Keratinocyte (primary cell): Measurements from ENCODE around the gene PAX8. TPM values are rescaled to one million over a fixed set of nuclear protein-coding genes. Genes with fewer than 3 reads are reported as not detected.

Source experiments
- DNase-seq: peaks from one replicate; pipeline ENCODE4 v3.0.0-alpha.2; 2011; ENCODE audit warnings: low read depth, missing footprints, low spot score
- FAIRE-seq: peaks from 2 replicates; lab custom pipeline; 2011; peaks lifted over from hg19 to GRCh38; lab: Jason Lieb, UNC
- H2AFZ ChIP-seq: 2 replicates; pipeline ENCODE4 v1.6.0; 2012; ENCODE audit warnings: low read length, control low read depth, inconsistent platforms; ENCODE audit not compliant: control insufficient read depth
- H3K27ac ChIP-seq: 2 replicates; pipeline ENCODE4 v1.5.1; 2011; ENCODE audit warnings: low read length; ENCODE audit not compliant: control insufficient read depth, insufficient read depth
- H3K27me3 ChIP-seq: 3 replicates; pipeline ENCODE4 v1.6.0; 2011; ENCODE audit warnings: low read length; ENCODE audit not compliant: control insufficient read depth, insufficient read depth; ENCODE audit errors: extremely low read depth
- H3K36me3 ChIP-seq, 2 experiments: 2 replicates in 1 of 2; 3 replicates in 1 of 2; pipeline ENCODE4 v1.5.1; 2011; ENCODE audit warnings: low read length in 2 of 2, mild to moderate bottlenecking in 1 of 2; ENCODE audit not compliant: control insufficient read depth in 2 of 2, insufficient read depth in 2 of 2; ENCODE audit errors: extremely low read depth in 1 of 2
- H3K4me1 ChIP-seq: 3 replicates; pipeline ENCODE4 v1.5.1; 2011; ENCODE audit warnings: low read length; ENCODE audit not compliant: control insufficient read depth, insufficient read depth; ENCODE audit errors: extremely low read depth
- H3K4me2 ChIP-seq: 3 replicates; pipeline ENCODE4 v1.6.0; 2011; ENCODE audit warnings: low read depth, low read length; ENCODE audit not compliant: control insufficient read depth, insufficient read depth; ENCODE audit errors: extremely low read depth
- H3K4me3 ChIP-seq, 3 experiments: fragments of 200-600 bp in 1 of 3; sonication (generic) in 1 of 3; 2 replicates in 2 of 3; 3 replicates in 1 of 3; pipeline ENCODE4 v1.5.1; 2011 to 2016; ENCODE audit warnings: low read length in 3 of 3, mild to moderate bottlenecking in 3 of 3, control low read depth in 2 of 3, inconsistent platforms in 1 of 3, low read depth in 1 of 3, mixed read lengths in 1 of 3, mixed run types in 1 of 3, moderate library complexity in 1 of 3; ENCODE audit not compliant: control insufficient read depth in 2 of 3, insufficient read depth in 2 of 3; ENCODE audit errors: extremely low read depth in 1 of 3
- H3K79me2 ChIP-seq: 2 replicates; pipeline ENCODE4 v1.6.0; 2012; ENCODE audit warnings: low read length; ENCODE audit not compliant: control insufficient read depth, insufficient read depth
- H3K9ac ChIP-seq: 3 replicates; pipeline ENCODE4 v1.6.0; 2011; ENCODE audit warnings: low read length; ENCODE audit not compliant: control insufficient read depth, insufficient read depth; ENCODE audit errors: extremely low read depth
- H3K9me1 ChIP-seq: 3 replicates; pipeline ENCODE4 v1.6.0; 2011; ENCODE audit warnings: low read length; ENCODE audit not compliant: control insufficient read depth, insufficient read depth; ENCODE audit errors: extremely low read depth
- H3K9me3 ChIP-seq: 2 replicates; pipeline ENCODE4 v1.5.1; 2012; ENCODE audit warnings: low read depth, low read length; ENCODE audit not compliant: control insufficient read depth
- H4K20me1 ChIP-seq: 3 replicates; pipeline ENCODE4 v1.6.0; 2011; ENCODE audit warnings: low read length; ENCODE audit not compliant: control insufficient read depth, insufficient read depth; ENCODE audit errors: extremely low read depth
- CTCF ChIP-seq, 3 experiments: IDR thresholded peaks in 1 of 3; conservative IDR thresholded peaks in 1 of 3; optimal IDR thresholded peaks in 1 of 3; 2 replicates in 2 of 3; 3 replicates in 1 of 3; pipeline versions ENCODE3 to v1.5.1; 2011; ENCODE audit warnings: low read length in 3 of 3, mild to moderate bottlenecking in 3 of 3, moderate library complexity in 2 of 3, control low read depth in 1 of 3, inconsistent platforms in 1 of 3; ENCODE audit not compliant: insufficient read depth in 2 of 3; ENCODE audit errors: extremely low read depth in 1 of 3
- EZH2 ChIP-seq: IDR thresholded peaks from one replicate; pipeline ENCODE4 v1.6.1; 2012; ENCODE audit warnings: inconsistent platforms, mild to moderate bottlenecking, low read length, moderate library complexity
- dilution Hi-C: fragments of 300-500 bp; cut with MboI; formaldehyde crosslinking; loops from one replicate; pipeline ENCODE4 v1.7.0; 2020; ENCODE audit warnings: low sequenced_read_pairs; ENCODE audit not compliant: extremely low pct_ligation_motif_present
- polyA plus RNA-seq, 5 experiments: library from polyadenylated mRNA; depleted of rRNA in 3 of 5; stranded (reverse) in 3 of 5; stranded (forward) in 1 of 5; unstranded in 1 of 5; fragments of >200 nt; gene quantifications; 1 replicate in 1 of 5; 2 replicates in 3 of 5; 3 replicates in 1 of 5; pipeline versions ENCODE4 v1.2.1 to v1.2.3, GENCODE V29; 2011 to 2012; ENCODE audit warnings: missing spikeins in 2 of 5, low read depth in 1 of 5, low replicate concordance in 1 of 5

The PAX8 gene
- polyA plus RNA-seq, 1 donor (not counting 4 experiments of a cell fraction or from before 2014, with no cell fraction given): 3.4 TPM

- no peaks in the 10 kb centered on the region for H3K9me1 ChIP-seq
- H2AFZ ChIP-seq: no peak overlapping the region
- H3K27me3 ChIP-seq: no peaks in the 10 kb centered on the region
- H3K27ac ChIP-seq: no peak overlapping the region
- FAIRE-seq (no peak), DNase-seq (no peak)
- peaks cover 4% of the 10 kb centered on the region for H3K4me1 ChIP-seq
- no peak overlapping the region for H3K9ac ChIP-seq
- no peak overlapping the region for H3K4me3 ChIP-seq
- no peaks in the 10 kb centered on the region for H4K20me1 ChIP-seq
- dilution Hi-C loops: no loop called here
- H3K4me2 ChIP-seq: no peak overlapping the region
- peaks cover 0 to 6% of the 10 kb centered on the region in 2 experiments for H3K36me3 ChIP-seq
- H3K9me3 ChIP-seq: no peaks in the 10 kb centered on the region
- H3K79me2 ChIP-seq: no peaks in the 10 kb centered on the region
- TF ChIP-seq CTCF (optimal IDR thresholded peaks at IDR 0.05 in 1 of 3, IDR thresholded peaks at IDR 0.05 in 1 of 3, conservative IDR thresholded peaks at IDR 0.05 in 1 of 3; ENCODE audit: extremely low read depth in 1 of 3, insufficient read depth in 2 of 3, low read length in 3 of 3): no peak
- TF ChIP-seq EZH2: no peak
These were observed 100.5 kb downstream of the PAX8 start for GRCh38 chr2:113178069-113178746.

DNA sequence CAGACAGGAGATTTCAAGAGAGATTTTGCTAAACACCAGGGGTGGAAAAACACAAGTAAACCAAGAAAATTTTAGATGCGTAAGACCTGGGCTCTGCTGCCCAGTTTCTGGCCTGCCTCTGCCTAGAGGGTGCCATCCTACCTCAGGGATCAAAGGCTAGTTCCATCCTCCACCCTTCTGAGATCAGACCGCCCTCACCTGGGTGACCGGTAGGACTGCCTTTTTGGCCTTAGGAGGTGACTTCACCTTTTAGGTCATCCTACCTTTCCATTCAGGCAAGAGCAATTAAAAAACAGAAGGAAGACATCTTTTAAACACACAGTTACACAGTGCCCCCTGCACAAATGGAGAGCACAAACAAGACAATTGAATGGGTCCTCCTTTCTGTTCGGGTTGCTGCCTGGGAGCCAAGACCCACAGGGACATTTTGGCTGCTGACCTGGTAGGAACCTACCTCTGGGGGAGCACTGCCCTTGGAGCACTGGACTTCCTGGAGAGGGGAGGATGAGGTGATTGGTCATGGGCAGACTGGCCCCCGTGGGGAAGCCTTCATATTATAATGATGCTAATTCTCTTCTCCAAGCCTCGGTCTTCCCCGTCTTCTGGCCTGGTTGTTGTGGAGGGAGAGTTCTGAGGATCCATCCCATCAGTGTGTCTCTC is 101.9 kb downstream of the PAX8 start:
- no peak overlapping the region for H3K9ac ChIP-seq
- no peak overlapping the region for H3K27ac ChIP-seq
- H3K9me1 ChIP-seq: peaks cover 1% of the 10 kb centered on the region
- no peak overlapping the region for H2AFZ ChIP-seq
- DNase-seq: no peak
- peaks cover 0 to 2% of the 10 kb centered on the region in 2 experiments for H3K36me3 ChIP-seq
- FAIRE-seq: no peak
- dilution Hi-C loops: no loop called here
- no peaks in the 10 kb centered on the region for H3K79me2 ChIP-seq
- no peak overlapping the region for H3K4me2 ChIP-seq
- no peak for TF ChIP-seq EZH2
- no peak for TF ChIP-seq CTCF (optimal IDR thresholded peaks at IDR 0.05 in 1 of 3, IDR thresholded peaks at IDR 0.05 in 1 of 3, conservative IDR thresholded peaks at IDR 0.05 in 1 of 3; ENCODE audit: extremely low read depth in 1 of 3, insufficient read depth in 2 of 3, low read length in 3 of 3)
- H3K9me3 ChIP-seq: no peaks in the 10 kb centered on the region
- H3K4me3 ChIP-seq: no peak overlapping the region
- H3K27me3 ChIP-seq: no peaks in the 10 kb centered on the region
- H3K4me1 ChIP-seq: peaks cover 4% of the 10 kb centered on the region
- no peaks in the 10 kb centered on the region for H4K20me1 ChIP-seq
